NCI-H1105 treated with DMSO at 0.1 percent for 48 hours (cell line): ENCODE results near the gene LSAMP.
"Not testable (repeated sequence)": the region's sequence is repeated elsewhere in the genome, so short reads cannot be mapped to it uniquely, and the experiment has no call there.

Experiments used
- DNase-seq: peaks from one replicate; lab custom pipeline; 2025; lab: John Stamatoyannopoulos, UW

The LSAMP gene

DNA sequence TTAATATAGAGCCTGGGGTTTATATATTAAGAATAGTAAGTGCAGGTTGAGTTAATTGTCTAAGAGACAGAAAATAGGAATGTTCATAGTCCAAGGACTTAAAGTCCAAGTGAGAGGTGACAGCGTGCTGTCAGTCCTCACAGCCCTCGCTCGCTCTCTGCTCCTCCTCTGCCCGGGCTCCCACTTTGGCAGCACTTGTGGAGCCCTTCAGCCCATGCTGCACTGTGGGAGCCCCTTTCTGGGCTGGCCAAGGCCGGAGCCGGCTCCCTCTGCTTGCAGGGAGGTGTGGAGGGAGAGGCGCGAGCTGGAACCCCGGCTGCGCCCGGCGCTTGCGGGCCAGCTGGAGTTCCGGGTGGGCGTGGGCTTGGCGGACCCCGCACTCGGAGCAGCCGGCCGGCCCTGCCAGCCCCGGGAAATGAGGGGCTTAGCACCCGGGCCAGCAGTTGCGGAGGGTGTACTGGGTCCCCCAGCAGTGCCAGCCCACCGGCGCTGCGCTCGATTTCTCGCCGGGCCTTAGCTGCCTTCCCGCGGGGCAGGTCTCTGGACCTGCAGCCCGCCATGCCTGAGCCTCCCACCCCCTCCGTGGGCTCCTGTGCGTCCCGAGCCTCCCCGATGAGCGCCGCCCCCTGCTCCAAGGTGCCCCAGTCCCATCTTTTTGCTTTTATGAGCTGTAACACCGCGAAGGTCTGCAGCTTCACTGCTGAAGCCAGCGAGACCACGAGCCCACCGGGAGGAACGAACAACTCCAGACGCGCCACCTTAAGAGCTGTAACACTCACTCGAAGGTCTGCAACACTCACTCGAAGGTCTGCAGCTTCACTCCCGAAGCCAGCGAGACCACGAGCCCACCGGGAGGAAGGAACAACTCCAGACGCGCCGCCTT is 653.8 kb downstream of the LSAMP start:
- DNase-seq: not testable (repeated sequence)

DNA sequence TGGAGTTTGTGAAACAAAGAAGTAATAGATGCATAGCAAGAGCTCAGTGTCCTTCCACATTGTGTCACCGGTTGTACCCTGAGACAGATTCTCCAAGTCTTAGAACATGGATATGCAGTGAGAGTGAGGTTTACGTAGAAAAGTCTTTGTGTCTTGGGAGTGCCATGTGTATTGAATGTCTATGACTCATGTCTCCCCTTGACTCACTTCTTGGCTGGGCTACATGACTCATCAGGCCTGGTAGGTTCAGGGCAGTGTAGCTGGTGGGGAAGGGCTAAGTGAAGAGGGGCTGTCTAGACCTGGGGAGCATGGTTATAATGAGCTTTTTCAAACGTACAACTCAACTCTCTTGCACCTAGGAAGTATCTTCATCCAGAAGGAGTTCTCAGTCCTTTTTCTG is 654.5 kb downstream of the LSAMP start:
- DNase-seq: no peak

DNA sequence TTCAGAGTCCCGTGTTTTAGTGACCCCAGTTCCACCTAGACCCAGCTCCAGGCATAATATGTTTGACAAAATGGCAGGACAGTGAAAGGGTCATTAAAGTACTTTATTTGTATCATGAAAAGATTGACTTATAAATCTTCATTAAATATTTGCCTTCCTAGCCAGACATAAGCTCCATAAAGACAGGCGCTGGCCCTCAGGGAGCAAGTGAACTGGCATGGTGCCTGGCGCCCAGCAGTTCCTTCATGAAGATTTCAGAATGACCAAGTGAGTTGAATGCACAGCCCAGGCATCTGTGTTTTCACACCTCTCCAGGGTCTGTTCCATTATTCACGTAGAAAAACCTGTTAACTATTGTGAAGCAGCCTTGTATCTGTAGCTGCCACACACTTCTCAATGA is 655.8 kb downstream of the LSAMP start:
- no peak for DNase-seq

DNA sequence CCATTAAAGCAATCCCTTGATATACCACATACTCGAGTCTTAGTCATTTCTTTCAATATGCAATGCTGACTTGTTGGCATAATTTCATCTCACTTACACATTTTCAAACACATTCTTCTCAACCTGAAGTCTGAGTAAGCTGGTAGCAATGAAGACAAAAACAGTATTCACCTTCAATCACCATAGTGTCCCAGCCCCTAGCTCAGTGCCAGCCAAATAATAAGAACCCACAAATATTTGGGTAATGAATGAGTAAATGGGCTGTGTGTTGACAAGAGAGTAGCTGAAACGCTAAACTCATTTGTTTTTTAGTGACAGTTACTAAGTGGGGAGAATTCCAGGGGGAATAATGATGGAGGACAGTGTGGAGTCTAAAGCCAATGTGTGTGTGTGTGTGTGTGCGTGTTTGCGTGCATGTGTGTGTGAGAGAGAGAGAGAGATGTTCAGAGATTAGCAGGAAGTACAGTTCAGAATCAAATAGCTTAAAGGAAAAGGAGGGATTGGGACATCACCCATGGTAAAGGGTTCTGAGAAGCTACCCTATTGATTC is 656.3 kb downstream of the LSAMP start:
- no peak for DNase-seq

DNA sequence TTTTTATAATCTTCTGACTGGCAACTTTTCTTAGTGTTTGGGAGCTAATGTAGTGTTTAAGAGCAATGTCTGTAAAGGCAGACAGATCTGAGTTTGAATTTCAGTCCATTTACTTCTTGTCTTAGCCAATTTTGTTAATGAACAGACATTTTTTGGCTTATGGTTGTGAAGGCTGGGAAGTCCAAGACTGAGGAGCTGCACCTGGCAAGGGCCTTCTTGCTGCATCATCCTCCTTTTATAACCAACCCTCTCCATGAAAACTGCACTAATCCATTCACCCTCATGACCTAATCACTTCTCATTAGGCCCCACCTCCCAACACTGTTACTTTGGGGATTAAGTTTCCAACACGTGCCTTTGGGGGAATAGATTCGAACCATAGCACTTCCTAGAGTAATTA is 657.5 kb downstream of the LSAMP start:
- no peak for DNase-seq

DNA sequence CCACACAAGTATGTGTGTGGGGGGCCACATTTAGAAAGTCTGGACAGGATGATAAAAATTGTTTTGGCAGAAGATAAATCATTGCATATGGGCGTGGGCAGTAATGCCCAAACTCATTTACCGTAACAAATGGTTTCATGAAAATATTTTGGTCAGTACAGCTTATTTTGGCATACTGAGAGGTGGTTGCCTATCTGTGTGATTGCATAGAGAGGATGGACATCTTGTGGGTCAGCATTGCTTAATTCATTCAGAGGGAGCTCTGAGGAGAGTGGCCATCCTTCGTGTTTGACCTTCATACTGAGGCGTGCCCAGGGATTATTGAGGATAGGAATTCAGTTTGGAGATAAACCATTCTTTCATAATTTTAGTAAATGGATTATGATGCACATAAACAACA is 659.5 kb downstream of the LSAMP start:
- no peak for DNase-seq

DNA sequence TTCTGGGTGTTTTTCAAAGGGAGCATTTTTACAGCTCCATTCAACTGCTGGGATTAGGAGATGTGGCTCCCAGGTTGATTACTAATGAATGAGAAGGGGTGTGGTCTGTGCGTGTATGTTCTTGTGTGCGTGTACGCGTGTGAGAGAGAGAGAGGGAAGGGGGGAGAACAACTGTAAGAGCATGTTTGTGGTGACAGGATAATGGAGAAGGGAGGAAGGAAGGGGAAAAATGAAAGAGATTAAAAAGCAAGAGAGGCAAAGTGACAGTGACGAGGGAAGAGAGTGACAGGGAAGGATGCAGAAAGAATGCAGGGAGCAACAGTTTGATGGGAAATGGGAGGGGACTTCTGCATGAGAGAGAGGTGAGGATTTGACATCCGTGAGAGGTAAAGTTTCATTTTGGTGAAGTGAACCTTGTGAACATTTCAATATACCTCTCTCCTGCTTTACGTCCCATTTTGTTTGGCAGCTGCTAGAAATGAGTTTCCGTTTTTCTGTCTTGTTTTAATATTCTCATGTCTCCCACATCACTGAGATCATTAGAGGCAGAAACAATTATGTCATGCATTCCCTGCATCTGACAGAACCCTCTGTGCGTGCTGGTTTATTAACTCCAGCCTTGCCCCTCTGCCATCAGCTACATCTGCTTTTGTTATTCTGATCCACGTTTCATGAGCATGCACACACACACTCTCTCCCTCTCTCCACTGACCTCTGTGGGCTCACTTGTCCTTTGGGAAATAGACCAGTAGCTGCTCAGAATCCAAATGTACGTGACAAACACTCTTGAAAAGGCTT is 660.3 kb downstream of the LSAMP start:
- DNase-seq: no peak

DNA sequence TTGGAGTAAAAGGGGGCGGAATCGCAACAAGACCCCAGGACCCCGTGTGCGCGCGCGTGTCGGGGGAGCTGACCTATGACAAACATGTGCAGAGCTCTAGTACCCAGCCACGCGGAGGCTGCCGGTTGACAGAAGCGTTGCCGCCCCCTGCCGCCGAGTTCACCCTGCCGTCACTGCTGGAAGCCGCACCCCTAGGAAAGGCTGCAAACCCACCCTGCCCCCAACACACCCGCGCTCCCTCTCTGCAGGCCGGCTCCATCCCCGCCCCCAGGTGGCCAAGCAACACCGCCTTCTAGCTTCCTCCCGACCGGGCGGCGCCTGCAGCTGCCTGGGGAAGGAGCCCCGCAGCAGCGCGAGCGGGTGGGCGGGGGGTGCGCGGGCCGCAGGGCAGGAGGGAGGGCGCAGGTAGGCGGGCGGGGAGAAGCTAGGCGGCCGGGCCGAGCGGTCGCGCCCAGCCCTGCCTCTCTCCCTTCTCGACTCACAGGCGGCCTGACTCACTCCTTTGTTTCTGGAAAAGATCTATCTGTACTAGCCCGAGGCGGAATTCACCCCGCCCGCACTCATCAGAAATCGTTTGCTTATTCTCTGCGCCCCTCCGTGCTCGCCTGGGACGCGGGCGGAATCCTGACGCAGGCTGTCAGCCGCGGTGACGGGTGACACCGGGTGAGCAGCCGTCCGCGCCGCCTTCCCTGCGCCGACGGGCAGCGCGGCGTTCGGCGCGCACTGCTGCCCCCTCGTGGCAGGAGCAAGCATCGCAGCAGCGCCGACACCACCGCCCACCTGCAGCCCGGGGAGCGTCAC is 661.1 kb downstream of the LSAMP start:
- DNase-seq: peak; percentile 94

DNA sequence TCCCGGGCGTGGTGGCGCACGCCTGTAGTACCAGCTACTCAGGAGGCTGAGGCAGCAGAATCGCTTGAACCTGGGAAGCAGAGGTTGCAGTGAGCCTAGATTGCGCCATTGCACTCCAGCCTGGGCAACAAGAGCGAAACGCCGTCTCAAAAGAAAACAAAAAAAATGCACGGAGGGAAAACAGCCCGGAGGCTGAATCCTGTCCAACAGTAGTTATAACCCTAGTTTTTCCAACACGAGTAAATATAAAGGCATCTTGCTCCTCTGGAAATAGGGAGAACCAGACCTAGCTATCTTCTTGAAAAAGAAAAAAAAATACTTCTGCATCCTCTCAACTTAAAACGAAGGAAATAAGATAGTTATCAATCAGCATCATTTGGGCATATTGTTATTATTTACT is 661.9 kb downstream of the LSAMP start:
- DNase-seq: not testable (repeated sequence)

DNA sequence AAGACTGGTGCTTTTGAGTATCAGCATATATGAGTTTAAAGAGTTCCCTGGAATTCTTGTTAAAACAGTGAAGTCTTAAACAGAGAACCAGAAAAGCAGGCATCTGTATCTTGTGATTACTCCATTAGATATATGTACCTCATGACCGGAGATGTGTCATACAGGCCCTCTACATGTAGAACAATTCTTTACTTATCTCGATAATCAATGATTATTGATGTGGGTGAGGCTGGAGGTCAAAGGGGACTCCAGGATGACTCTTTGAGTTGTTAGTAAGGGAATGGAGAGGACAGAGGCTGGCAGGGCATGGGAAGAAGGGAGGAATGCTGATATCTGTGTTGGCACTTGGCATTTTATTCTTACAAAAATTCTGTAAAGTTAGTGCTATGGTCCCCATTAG is 666.3 kb downstream of the LSAMP start:
- no peak for DNase-seq

DNA sequence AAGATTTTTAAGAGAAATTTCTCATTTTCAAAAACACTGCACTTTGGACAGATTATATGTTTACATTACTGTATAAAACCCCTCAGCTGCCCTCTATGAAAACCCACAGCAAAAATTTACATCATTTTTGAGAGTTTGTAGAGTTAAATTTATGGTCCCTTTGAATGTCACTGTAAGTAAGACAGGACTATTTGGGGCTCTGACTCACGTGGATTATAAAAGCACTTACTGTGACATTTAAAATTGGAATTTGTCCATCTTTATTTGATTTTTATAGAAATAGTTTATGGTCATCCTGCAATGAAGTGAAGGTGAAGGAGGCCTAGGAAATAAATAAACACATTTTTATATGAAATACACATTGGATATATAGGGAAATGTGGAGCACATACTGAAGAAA is 672.3 kb downstream of the LSAMP start:
- no peak for DNase-seq

DNA sequence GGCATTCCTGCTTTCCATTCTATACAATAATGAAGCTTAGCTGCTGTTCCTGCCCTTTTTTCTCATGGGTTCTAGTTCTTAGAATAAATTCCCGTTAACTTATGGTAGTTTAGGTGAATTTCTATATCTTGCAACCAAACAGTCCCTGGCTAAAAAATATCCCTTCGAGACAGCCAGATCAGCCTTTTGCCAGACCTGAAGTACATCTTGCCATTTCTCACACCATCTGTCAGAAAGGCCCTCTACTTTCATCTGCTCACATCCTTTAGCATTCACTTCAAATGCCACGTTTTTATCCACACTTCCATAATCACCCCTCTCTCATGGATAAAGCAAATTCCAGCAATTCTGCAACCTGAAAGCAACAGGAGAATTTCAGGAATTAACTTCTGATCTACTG is 676.6 kb downstream of the LSAMP start:
- DNase-seq: no peak

DNA sequence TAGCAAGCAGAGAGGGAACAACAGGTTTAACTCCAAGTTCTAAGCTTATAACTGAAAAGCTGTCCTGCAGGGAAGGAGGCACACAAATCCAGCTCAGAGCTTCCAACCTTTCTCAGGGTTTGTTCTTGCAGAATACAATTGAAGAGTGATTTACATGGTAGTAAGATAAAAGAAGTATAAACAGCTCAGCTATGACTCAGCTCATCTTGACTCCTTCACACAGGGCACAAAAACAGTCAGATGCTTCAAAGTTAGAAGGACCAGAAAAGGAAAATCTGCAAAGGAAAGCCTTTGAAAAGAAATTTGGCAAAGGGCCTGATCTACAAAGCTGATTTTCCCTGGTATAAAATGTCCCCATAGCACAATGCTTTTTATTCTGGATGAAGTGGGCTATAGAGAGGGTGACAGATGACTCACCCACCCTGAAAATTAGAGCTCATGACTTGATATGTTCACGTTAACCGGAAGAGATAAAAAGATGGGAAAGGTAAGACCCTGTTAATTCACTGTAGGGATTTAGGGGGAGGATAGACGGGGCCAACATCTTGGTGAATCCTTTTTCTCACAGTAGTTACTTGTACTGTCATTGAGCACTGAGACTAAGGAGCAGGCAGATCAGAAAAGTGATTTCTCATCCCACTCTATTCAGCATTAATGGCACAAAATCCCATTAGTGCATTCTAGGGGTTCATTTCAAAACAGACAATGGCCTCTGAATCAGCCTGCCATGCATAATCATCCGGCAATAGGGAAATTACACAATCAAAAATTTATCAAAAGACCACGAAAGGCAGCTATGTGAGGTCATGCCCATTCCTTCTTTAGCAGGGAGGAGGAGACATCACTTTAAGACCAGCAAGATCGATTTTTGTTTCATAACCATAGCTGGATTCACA is 678.5 kb downstream of the LSAMP start:
- no peak for DNase-seq

DNA sequence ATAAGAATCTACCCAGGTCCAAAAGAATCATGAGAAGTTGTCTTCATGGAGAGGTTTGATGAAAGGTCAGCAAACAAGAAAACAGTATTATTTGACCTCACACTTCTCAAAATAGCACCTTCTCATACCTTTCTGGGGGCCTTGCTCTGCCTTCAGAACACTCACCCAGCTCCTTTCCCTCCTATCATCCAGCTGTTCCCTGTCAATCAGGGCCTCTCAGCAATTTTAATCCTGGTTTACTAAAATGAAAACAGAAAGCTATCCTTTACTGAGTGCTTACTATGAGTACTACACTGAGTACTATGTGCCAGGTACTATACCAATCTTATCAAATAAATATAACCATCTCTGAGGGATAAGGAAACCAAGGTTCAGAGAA is 683.4 kb downstream of the LSAMP start:
- DNase-seq: no peak

DNA sequence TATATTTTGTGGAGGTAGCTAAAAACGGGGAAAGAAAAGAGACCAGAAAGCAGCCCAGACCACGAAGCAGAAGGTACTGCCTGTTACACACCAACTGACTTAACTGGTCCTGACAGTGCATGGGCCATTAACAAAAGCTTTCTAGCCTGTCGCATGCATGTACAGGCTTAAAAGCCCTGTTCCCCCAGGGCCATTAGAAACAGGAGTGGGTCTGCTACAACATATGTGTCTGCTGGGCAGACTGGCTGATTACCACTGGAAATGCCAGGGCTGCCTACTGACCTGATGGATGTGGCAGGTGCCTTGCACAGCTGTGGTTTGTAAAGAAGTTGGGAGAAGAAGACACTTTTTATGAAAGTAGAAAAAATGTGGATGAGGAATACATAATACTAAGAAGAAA is 684.6 kb downstream of the LSAMP start:
- DNase-seq: no peak

DNA sequence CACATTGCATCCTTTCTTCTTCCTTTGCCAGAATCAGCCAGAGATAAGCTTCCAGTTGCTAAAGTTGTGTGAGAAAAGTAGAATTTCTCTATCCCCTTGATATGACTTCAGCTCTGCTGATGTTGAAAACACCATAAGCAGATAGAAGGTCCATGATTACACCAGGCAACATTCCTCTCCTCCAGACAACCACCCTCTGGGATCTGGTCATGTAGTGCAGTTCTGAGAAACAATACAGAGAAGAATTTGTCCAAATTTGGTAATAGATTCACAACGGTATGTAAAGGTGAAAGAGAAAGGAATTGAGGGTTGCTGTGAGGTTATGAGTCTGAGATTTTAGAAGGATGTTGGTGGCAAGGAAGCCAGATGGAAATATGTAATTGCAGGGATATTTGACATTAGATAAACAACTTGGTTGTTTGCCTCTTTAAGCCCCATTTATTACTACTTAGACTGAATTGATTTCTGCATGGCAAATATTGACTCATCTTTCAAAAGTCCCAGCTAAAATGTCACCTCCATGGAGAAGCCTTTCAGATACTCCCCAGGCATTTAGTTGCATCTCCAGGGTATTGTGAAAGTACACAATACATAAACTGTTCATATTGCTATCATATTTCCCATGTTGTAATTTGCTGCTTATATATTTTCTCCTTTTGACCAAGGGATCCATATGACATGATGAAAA is 687.1 kb downstream of the LSAMP start:
- DNase-seq: no peak

DNA sequence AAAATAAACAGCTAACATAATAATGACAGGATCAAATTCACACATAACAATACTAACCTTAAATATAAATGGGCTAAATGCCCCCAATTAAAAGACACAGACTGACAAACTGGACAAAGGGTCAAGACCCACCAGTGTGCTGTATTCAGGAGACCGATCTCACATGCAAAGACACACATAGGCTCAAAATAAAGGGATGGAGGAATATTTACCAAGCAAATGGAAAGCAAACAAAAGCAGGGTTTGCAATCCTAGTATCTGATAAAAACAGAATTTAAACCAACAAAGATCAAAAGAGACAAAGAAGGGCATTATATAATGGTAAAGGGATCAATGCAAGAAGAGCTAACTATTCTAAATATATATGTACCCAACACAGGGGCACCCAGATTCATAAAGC is 692.3 kb downstream of the LSAMP start:
- DNase-seq: not testable (repeated sequence)
